HepG2 (cell line): ENCODE measurements around the gene CNGA1. TPM values are rescaled to one million over a fixed set of nuclear protein-coding genes. Genes with fewer than 3 reads are reported as not detected.

ENCODE experiments used
- AHR ChIP-seq: IDR thresholded peaks from 2 replicates; pipeline ENCODE4 v1.6.1; 2018; ENCODE audit warnings: missing genetic modification reagents, missing compliant biosample characterization
- CBFB ChIP-seq: sonication (generic); formaldehyde crosslinking; IDR thresholded peaks from 2 replicates; pipeline ENCODE4 v1.4.0; 2020; ENCODE audit warnings: missing genetic modification reagents
- CHCHD3 ChIP-seq: sonication (generic); formaldehyde crosslinking; IDR thresholded peaks from 2 replicates; pipeline ENCODE4 v1.8.0; 2022; ENCODE audit warnings: mild to moderate bottlenecking, missing genetic modification reagents, moderate library complexity
- GTF3A ChIP-seq: sonication (generic); formaldehyde crosslinking; conservative IDR thresholded peaks from 2 replicates; pipeline ENCODE4 v1.4.0; 2020; ENCODE audit warnings: mild to moderate bottlenecking, missing genetic modification reagents
- JUN ChIP-seq: sonication (generic); formaldehyde crosslinking; IDR thresholded peaks from 2 replicates; pipeline ENCODE4 v1.4.0; 2020; ENCODE audit warnings: mild to moderate bottlenecking, missing genetic modification reagents
- KLF13 ChIP-seq: sonication (generic); formaldehyde crosslinking; IDR thresholded peaks from 2 replicates; pipeline ENCODE4 v1.4.0; 2020; ENCODE audit warnings: mild to moderate bottlenecking, missing genetic modification reagents
- MYC ChIP-seq: sonication (generic); formaldehyde crosslinking; IDR thresholded peaks from 2 replicates; pipeline ENCODE4 v1.9.0; 2021; ENCODE audit warnings: missing genetic modification reagents, borderline replicate concordance
- NFATC3 ChIP-seq: sonication (generic); formaldehyde crosslinking; IDR thresholded peaks from 2 replicates; pipeline ENCODE4 v1.5.1; 2020; ENCODE audit warnings: mild to moderate bottlenecking, missing genetic modification reagents
- RXRB ChIP-seq: IDR thresholded peaks from 2 replicates; pipeline ENCODE4 v1.6.1; 2016; ENCODE audit warnings: borderline replicate concordance, missing genetic modification reagents, missing compliant biosample characterization
- SRSF1 ChIP-seq: fragments of 200-400 bp; formaldehyde crosslinking; optimal IDR thresholded peaks from 2 replicates; pipeline ENCODE3; 2017; ENCODE audit warnings: mild to moderate bottlenecking, low read depth, low read length, moderate library complexity
- ZFP36L1 ChIP-seq: sonication (generic); formaldehyde crosslinking; IDR thresholded peaks from 2 replicates; pipeline ENCODE4 v1.8.0; 2022; ENCODE audit warnings: mild to moderate bottlenecking, missing genetic modification reagents, moderate library complexity
- ZNF350 ChIP-seq: sonication (generic); formaldehyde crosslinking; IDR thresholded peaks from 2 replicates; pipeline ENCODE4 v1.4.0; 2020; ENCODE audit warnings: mild to moderate bottlenecking, low read depth, missing genetic modification reagents, borderline replicate concordance
- ZNF691 ChIP-seq: sonication (generic); formaldehyde crosslinking; IDR thresholded peaks from 2 replicates; pipeline ENCODE4 v1.4.0; 2020; ENCODE audit warnings: missing genetic modification reagents, low read depth, mild to moderate bottlenecking, borderline replicate concordance
- polyA plus RNA-seq, 8 experiments: library from polyadenylated mRNA; depleted of rRNA in 3 of 8; stranded (reverse) in 7 of 8; unstranded in 1 of 8; fragments of >200 nt; fragmentation: Illumina TruSeq in 4 of 8; extraction: Trizol in 4 of 8; gene quantifications; 2 replicates each; pipeline versions ENCODE4 v1.2.1 to v1.2.3, GENCODE V29; 2011 to 2016; ENCODE audit warnings: low read depth in 4 of 8, missing spikeins in 1 of 8, mixed read lengths in 1 of 8; ENCODE audit not compliant: insufficient read depth in 1 of 8
- total RNA-seq, 5 experiments: library from RNA; depleted of rRNA; stranded (reverse); fragments of >200 nt; fragmentation: Illumina TruSeq; extraction: Trizol; gene quantifications; 2 replicates each; pipeline ENCODE4 v1.2.3, GENCODE V29; 2016; ENCODE audit warnings: low read depth in 1 of 5

CNGA1 gene
- total and polyA plus RNA-seq, 2 of the 13 experiments (the other 11 are each of a cell fraction or from before 2014, with no cell fraction given) = 0.22 to 0.40 TPM

DNA sequence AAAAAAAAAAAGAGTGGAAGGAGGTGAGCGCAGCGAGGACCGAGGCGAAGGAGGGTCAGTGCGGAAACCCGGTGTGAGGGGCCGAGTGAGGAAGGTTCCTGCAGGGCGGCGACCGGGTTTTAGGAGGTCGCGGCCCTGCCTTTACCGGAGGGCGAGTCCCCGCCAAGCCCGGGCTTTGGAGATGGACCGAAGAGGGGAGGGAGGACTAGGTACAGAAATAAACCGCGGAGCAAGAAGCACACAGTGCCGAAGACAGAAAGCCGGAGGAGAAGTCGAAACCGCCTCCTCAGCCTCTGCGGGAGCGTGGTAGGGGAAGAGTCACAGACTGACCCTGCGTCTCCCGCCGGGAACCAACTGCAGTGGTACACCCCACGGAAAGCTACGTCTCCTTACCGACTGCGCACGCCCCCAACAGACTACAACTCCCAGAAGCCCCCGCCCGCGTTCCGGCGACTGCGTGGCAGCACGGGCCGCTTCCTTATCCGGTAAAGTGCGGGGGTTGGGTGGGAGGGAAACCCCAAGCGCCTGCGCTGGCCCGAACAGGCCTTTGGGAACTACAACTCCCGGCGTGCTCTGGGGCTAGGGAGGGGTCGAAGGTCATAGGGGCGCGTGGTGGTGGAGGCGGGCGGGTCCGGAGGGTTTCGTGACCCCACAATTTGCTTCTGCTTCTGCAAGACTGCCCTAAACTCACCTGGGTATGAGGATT is 102.1 kb downstream of the CNGA1 start, which contains the start of gene NFXL1 (continued):
- TF ChIP-seq MYC (CRISPR knock-in tag) (peak; percentile 87; the same call in 1 of the 2 replicates), JUN (0 out of 2 replicates have a peak, but pooled peaks have one; percentile 43), ZFP36L1 (CRISPR knock-in tag) (0 out of 2 replicates have a peak, but pooled peaks have one; percentile 33), CHCHD3 (CRISPR knock-in tag) (0 out of 2 replicates have a peak, but pooled peaks have one; percentile 66), AHR (no peak), NFATC3 (CRISPR knock-in tag) (0 out of 2 replicates have a peak, but pooled peaks have one; percentile 44), SRSF1 (peak; percentile 75), GTF3A (0 out of 2 replicates have a peak, but pooled peaks have one; percentile 74), RXRB (CRISPR knock-in tag) (0 out of 2 replicates have a peak, but pooled peaks have one; percentile 12), KLF13 (CRISPR knock-in tag) (no peak), ZNF350 (CRISPR knock-in tag) (peak; percentile 65), CBFB (no peak), ZNF691 (CRISPR knock-in tag) (0 out of 2 replicates have a peak, but pooled peaks have one; percentile 4)
- TF ChIP-seq, all 625 proteins: peak for 178
